Vagina (tissue), 2 donors: ENCODE results near the gene SETX. TPM values are rescaled to one million over a fixed set of nuclear protein-coding genes. Genes with fewer than 3 reads are reported as not detected.

ENCODE experiments used
- DNase-seq, 2 donors: peaks; one replicate each; pipeline ENCODE4 v3.0.0-alpha.2; 2017; ENCODE audit errors: extremely low spot score in 2 of 2
- H3K27ac ChIP-seq: fragments of 200-600 bp; sonication (generic); one replicate; pipeline ENCODE4 v1.5.1; 2019
- H3K27me3 ChIP-seq: fragments of 200-600 bp; sonication (generic); one replicate; pipeline ENCODE4 v1.5.1; 2019
- H3K36me3 ChIP-seq, 2 donors: fragments of 200-600 bp; sonication (generic); one replicate each; pipeline ENCODE4 v1.5.1; 2017 to 2019
- H3K4me1 ChIP-seq: fragments of 200-600 bp; sonication (generic); one replicate; pipeline ENCODE4 v1.5.1; 2019
- H3K4me3 ChIP-seq, 2 donors: fragments of 200-600 bp; sonication (generic); 1 replicate in 1 of 2; 2 replicates in 1 of 2; pipeline ENCODE4 v1.5.1; 2016 to 2019
- H3K9me3 ChIP-seq: fragments of 200-600 bp; sonication (generic); one replicate; pipeline ENCODE4 v1.5.1; 2019
- POLR2A ChIP-seq, 2 donors: fragments of 450-650 bp; IDR thresholded peaks; one replicate each; pipeline ENCODE4 v1.6.1; 2017; ENCODE audit warnings: antibody characterized with exemption in 2 of 2, mild to moderate bottlenecking in 2 of 2, moderate library complexity in 2 of 2
- POLR2AphosphoS5 ChIP-seq, 2 donors: sonication (generic); formaldehyde crosslinking; IDR thresholded peaks; one replicate each; pipeline ENCODE4 v1.9.0; 2017; ENCODE audit warnings: antibody characterized with exemption in 2 of 2, mild to moderate bottlenecking in 2 of 2, low read depth in 1 of 2; ENCODE audit not compliant: insufficient read depth in 1 of 2
- intact Hi-C: fragments of 100-400 bp; cut with DNase I; formaldehyde crosslinking; loops from one replicate; pipeline ENCODE4 v1.15.1; 2023
- total RNA-seq: library from RNA; depleted of rRNA; stranded (reverse); fragments of >200 nt; gene quantifications from one replicate; pipeline ENCODE4 v1.2.3, GENCODE V29; 2016
- TF ChIP-seq, protein P1 (sequence below), 3 experiments: fragments of 450-650 bp in 2 of 3; fragments of 200-600 bp in 1 of 3; sonication (generic) in 1 of 3; IDR thresholded peaks; one replicate each; pipeline ENCODE4 v1.5.1; 2017 to 2019; ENCODE audit warnings: antibody characterized with exemption in 3 of 3, mild to moderate bottlenecking in 2 of 3, moderate library complexity in 2 of 3

The SETX gene
- total RNA-seq, 1 donor from 2014 or later: 44.2 TPM

DNA sequence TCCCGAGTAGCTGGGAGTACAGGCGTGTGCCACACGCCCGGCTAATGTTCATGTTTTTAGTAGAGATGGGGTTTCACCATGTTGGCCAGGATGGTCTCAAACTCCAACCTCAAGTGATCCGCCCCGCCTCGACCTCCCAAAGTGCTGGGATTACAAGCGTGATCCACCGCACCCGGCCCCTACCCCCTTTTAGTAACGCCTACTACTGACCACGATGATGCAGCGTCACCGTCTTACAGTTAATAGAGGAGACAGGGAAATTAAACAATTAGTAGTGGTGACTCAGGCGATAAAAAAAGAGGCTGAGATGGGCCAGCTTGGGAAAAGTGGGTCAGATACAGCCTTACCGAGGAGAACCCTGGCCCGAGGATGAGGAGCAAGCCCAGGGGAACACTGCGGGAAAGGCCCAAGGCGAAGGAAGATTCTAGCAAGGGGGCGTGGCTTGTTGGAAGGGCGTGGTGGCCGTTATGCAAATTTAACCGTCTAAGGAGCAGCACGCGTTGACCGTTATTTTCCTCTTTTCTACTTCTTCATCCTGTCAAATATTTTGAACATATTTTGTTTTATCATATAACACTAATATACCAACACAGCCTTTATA, 1.6 kb upstream of the SETX start:
- TF ChIP-seq POLR2A (IDR thresholded peaks at IDR 0.05) (no peak), POLR2AphosphoS5 (IDR thresholded peaks at IDR 0.05; ENCODE audit: insufficient read depth in 1 of 2, low read depth in 1 of 2) (no peak)
- TF ChIP-seq, protein P1, sequence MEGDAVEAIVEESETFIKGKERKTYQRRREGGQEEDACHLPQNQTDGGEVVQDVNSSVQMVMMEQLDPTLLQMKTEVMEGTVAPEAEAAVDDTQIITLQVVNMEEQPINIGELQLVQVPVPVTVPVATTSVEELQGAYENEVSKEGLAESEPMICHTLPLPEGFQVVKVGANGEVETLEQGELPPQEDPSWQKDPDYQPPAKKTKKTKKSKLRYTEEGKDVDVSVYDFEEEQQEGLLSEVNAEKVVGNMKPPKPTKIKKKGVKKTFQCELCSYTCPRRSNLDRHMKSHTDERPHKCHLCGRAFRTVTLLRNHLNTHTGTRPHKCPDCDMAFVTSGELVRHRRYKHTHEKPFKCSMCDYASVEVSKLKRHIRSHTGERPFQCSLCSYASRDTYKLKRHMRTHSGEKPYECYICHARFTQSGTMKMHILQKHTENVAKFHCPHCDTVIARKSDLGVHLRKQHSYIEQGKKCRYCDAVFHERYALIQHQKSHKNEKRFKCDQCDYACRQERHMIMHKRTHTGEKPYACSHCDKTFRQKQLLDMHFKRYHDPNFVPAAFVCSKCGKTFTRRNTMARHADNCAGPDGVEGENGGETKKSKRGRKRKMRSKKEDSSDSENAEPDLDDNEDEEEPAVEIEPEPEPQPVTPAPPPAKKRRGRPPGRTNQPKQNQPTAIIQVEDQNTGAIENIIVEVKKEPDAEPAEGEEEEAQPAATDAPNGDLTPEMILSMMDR (IDR thresholded peaks at IDR 0.05): no peak
- Histone ChIP-seq H3K27ac (no peak overlapping the region), H3K27me3 (no peaks in the 10 kb centered on the region), H3K36me3 (peaks cover 0 to 17% of the 10 kb centered on the region in 2 donors), H3K4me3 (no peak overlapping the region), H3K9me3 (no peaks in the 10 kb centered on the region), H3K4me1 (peaks cover 28% of the 10 kb centered on the region)
- intact Hi-C loops: no loop called here
- no peak for DNase-seq

DNA sequence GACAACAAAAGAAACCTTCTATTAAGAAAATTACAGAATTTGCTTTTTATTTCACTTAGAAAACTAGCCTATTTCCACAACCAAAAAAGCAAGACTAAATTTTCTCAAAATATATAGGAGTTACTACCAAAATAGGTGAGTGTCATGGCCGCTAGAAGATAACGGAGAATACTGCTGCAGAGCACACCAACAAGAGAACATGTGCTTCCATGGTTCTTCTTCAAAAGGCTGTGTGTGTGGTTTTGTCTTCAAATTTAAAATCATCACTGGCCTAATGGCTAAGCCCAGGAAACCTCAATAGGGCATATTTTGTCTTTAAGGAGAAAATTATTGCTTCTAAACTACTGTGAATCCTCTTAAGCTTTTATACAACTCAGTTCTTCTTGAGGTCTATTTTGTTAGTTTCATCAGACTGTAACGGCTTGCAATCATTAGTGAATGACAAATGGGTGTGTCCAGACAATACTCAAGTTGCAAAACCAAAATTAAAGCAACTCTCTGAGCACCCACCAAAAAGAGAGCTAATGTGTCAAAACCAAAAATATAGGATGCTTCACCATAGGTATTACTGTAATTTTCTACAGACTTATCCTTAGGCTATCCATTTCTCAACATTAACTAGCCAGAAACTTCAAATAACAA, 3.3 kb downstream of the SETX start:
- peaks cover 49% of the 10 kb centered on the region for H3K4me1 ChIP-seq
- peak overlapping the region; percentile 16 for H3K27ac ChIP-seq
- TF ChIP-seq POLR2AphosphoS5 (IDR thresholded peaks at IDR 0.05; ENCODE audit: insufficient read depth in 1 of 2, low read depth in 1 of 2): no peak
- TF ChIP-seq, protein P1 (IDR thresholded peaks at IDR 0.05): no peak
- no peak for TF ChIP-seq POLR2A (IDR thresholded peaks at IDR 0.05)
- no peaks in the 10 kb centered on the region for H3K9me3 ChIP-seq
- DNase-seq: no peak
- peaks cover 0 to 52% of the 10 kb centered on the region in 2 donors for H3K36me3 ChIP-seq
- peak overlapping the region in 1 of 2 donors; percentile 3 for H3K4me3 ChIP-seq
- no peaks in the 10 kb centered on the region for H3K27me3 ChIP-seq
- intact Hi-C loops: no loop called here

DNA sequence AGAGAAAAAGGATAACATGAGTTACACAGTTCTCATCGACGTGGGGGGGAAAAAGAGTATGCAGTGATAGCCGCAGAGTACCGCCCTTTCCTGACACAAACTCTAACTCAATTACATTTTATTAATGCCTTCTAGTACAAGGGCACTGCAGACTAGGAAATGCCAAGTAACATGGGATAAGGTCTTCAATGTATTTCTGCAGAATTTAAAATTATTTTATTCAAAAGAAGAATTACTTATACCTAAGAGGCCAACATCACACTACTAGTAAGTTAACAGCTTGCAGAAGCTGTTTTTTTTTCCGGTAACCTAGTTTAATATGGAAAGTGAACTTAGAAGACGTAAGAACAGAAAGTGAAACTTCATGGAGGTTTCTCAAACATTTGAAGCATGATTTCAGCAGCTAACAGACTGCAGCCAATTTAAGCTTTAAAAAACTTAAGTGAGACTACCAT, 3.9 kb downstream of the SETX start:
- DNase-seq: no peak
- H3K27ac ChIP-seq: peak overlapping the region; percentile 16
- TF ChIP-seq POLR2A (IDR thresholded peaks at IDR 0.05) (no peak), POLR2AphosphoS5 (IDR thresholded peaks at IDR 0.05; ENCODE audit: insufficient read depth in 1 of 2, low read depth in 1 of 2) (no peak)
- TF ChIP-seq, protein P1 (IDR thresholded peaks at IDR 0.05): no peak
- intact Hi-C loops: no loop called here
- H3K4me1 ChIP-seq: peaks cover 49% of the 10 kb centered on the region
- no peaks in the 10 kb centered on the region for H3K9me3 ChIP-seq
- peak overlapping the region in 1 of 2 donors; percentile 3 for H3K4me3 ChIP-seq
- H3K36me3 ChIP-seq: peaks cover 0 to 58% of the 10 kb centered on the region in 2 donors
- H3K27me3 ChIP-seq: no peaks in the 10 kb centered on the region

DNA sequence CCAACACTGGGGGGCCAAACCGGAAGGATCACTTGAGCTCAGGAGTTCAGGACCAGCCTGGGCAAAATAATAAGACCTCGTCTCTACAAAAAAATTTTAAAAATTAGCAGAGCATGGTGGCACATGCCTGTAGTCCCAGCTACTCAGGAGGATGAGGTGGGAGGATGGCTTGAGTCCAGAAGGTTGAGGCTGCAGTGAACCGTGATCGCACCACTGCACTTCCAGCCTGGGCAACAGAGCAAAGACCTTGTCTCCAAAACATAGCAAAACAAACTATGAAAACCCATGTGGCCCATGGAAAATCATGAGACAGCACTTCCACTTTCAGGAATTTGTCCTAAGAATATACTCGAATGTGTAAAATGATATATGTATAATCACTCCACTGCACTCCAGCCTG, 6.1 kb downstream of the SETX start:
- Histone ChIP-seq H3K36me3 (peaks cover 0 to 77% of the 10 kb centered on the region in 2 donors), H3K4me3 (no peak overlapping the region), H3K4me1 (peaks cover 44% of the 10 kb centered on the region), H3K27ac (no peak overlapping the region), H3K27me3 (no peaks in the 10 kb centered on the region), H3K9me3 (no peaks in the 10 kb centered on the region)
- DNase-seq: no peak
- no peak for TF ChIP-seq POLR2A (IDR thresholded peaks at IDR 0.05)
- TF ChIP-seq, protein P1 (IDR thresholded peaks at IDR 0.05): no peak
- TF ChIP-seq POLR2AphosphoS5 (IDR thresholded peaks at IDR 0.05; ENCODE audit: insufficient read depth in 1 of 2, low read depth in 1 of 2): no peak
- intact Hi-C loops: no loop called here

DNA sequence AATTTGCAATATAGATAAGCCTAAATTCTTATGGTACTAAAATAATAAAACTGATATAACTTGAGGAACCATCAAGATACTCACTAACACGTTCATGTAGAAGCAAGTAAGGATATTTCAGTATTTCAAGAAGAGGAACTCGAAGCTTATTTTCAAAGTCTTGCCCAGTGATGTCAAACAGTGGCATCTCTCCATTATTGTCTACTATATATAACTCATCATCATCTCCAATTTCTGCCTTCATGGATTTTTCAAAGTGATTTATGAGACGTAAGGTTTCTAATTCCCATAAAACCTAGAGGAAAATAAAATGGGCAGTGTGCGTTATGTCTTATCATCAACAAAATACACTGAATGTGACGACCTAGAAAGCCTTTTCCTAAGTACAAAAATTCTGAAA, 8.6 kb downstream of the SETX start:
- Histone ChIP-seq H3K27me3 (no peaks in the 10 kb centered on the region), H3K4me3 (no peak overlapping the region), H3K4me1 (peaks cover 19% of the 10 kb centered on the region), H3K27ac (no peak overlapping the region), H3K9me3 (no peaks in the 10 kb centered on the region), H3K36me3 (peaks cover 0 to 85% of the 10 kb centered on the region in 2 donors)
- TF ChIP-seq POLR2A (IDR thresholded peaks at IDR 0.05) (no peak), POLR2AphosphoS5 (IDR thresholded peaks at IDR 0.05; ENCODE audit: insufficient read depth in 1 of 2, low read depth in 1 of 2) (no peak)
- TF ChIP-seq, protein P1 (IDR thresholded peaks at IDR 0.05): no peak
- no peak for DNase-seq
- intact Hi-C loops: no loop called here
